Type B pancreatic cell (in vitro differentiated cells): ENCODE data around the gene HAX1. TPM values are rescaled to one million over a fixed set of nuclear protein-coding genes. Genes with fewer than 3 reads are reported as not detected.

Experiments used
- DNase-seq: peaks from one replicate; pipeline ENCODE4 v3.0.0; 2021; ENCODE audit warnings: mixed read lengths; ENCODE audit not compliant: unreplicated experiment; ENCODE audit errors: extremely low spot score
- H3K27ac Mint-ChIP-seq: 2 replicates; pipeline ENCODE4 v1.8.0; 2021; ENCODE audit warnings: mild to moderate bottlenecking, mixed read lengths
- H3K27me3 Mint-ChIP-seq: 2 replicates; pipeline ENCODE4 v1.8.0; 2021; ENCODE audit warnings: mixed read lengths
- H3K36me3 Mint-ChIP-seq: 2 replicates; pipeline ENCODE4 v1.8.0; 2021; ENCODE audit warnings: mixed read lengths
- H3K4me1 Mint-ChIP-seq: one replicate; pipeline ENCODE4 v1.8.0; 2021; ENCODE audit warnings: mixed read lengths; ENCODE audit not compliant: unreplicated experiment
- H3K4me3 Mint-ChIP-seq: 2 replicates; pipeline ENCODE4 v1.8.0; 2021; ENCODE audit warnings: mild to moderate bottlenecking, mixed read lengths
- H3K9me3 Mint-ChIP-seq: 2 replicates; pipeline ENCODE4 v1.8.0; 2021; ENCODE audit warnings: mixed read lengths
- total RNA-seq: library from RNA; stranded (reverse); gene quantifications from 2 replicates; pipeline ENCODE4 v1.2.1, GENCODE V29; 2021; ENCODE audit warnings: low replicate concordance
- TF ChIP-seq, protein P1 (sequence below): fragments of 200-600 bp; sonication (generic); conservative IDR thresholded peaks from 2 replicates; pipeline ENCODE4 v1.5.0; 2021; ENCODE audit warnings: antibody characterized with exemption, mild to moderate bottlenecking

The HAX1 gene
- total RNA-seq, 1 donor from 2014 or later, result 62.2 TPM

DNA sequence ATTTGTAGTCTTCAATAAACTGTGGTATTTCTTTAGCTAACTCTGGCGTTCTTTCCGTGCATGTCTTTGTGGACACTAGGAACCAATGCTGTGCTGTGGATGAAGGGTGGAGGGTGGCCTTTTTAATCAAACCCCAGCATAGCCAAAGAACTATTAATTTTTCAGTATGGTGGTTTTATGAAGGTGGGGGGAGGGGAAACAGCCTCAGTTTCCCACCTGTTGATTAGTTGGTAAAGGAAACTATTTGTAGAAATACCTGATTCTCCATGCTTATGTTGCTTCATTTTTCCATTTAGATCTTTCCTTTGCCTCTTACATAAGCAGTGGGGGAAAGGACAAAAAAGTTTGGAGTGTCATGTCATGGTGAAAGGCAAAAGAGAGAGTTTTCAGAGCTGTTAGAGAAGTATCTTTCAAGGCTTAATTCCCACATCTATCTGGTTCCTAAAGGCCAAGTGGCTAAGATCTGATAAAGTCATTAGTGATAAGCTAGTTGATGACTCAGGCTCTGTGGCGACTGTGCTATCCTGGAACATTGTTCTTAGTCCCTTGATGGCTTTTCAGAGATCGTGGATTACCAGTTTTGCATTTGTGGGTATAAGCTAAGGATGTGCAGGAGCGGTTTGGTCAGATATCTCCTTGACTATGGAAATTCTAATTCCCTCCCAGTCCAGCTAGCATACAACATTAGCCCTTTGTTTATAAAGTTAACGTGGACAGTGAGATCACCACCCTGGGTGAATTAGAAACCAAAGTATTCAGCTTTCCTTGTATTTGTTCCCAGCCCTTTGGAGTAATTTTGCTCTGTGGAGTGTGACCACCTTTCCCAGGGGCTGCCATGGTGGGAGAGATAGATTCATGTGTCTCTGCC, 8.7 kb upstream of the HAX1 start:
- no peaks in the 10 kb centered on the region for H3K9me3 Mint-ChIP-seq
- H3K27ac Mint-ChIP-seq, result no peak overlapping the region
- H3K4me3 Mint-ChIP-seq, result no peak overlapping the region
- TF ChIP-seq, protein P1, sequence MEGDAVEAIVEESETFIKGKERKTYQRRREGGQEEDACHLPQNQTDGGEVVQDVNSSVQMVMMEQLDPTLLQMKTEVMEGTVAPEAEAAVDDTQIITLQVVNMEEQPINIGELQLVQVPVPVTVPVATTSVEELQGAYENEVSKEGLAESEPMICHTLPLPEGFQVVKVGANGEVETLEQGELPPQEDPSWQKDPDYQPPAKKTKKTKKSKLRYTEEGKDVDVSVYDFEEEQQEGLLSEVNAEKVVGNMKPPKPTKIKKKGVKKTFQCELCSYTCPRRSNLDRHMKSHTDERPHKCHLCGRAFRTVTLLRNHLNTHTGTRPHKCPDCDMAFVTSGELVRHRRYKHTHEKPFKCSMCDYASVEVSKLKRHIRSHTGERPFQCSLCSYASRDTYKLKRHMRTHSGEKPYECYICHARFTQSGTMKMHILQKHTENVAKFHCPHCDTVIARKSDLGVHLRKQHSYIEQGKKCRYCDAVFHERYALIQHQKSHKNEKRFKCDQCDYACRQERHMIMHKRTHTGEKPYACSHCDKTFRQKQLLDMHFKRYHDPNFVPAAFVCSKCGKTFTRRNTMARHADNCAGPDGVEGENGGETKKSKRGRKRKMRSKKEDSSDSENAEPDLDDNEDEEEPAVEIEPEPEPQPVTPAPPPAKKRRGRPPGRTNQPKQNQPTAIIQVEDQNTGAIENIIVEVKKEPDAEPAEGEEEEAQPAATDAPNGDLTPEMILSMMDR, result no peak
- no peaks in the 10 kb centered on the region for H3K4me1 Mint-ChIP-seq
- no peaks in the 10 kb centered on the region for H3K27me3 Mint-ChIP-seq
- no peak for DNase-seq
- peaks cover 25% of the 10 kb centered on the region for H3K36me3 Mint-ChIP-seq

DNA sequence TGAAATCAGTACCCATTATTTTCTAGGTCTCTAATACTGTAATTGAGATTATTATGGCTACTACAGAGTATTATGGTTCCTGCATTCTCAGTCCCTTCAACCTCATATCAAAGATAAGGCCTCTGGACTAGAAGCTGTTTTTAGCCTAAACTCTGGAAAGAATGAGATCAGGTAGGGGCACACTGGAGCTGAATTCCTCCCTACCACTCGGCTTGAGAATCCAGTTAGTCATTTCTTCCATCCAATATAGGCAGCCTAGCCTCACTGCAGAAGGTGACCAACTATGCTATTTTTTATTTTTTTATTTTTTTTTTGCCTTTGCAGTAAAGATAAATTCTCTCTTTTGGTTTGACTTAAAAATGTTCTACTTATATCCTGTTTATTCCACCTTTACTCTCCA, 8.0 kb upstream of the HAX1 start:
- no peak overlapping the region for H3K4me3 Mint-ChIP-seq
- TF ChIP-seq, protein P1, result no peak
- H3K27me3 Mint-ChIP-seq, result no peaks in the 10 kb centered on the region
- no peaks in the 10 kb centered on the region for H3K4me1 Mint-ChIP-seq
- H3K36me3 Mint-ChIP-seq, result peaks cover 23% of the 10 kb centered on the region
- no peaks in the 10 kb centered on the region for H3K9me3 Mint-ChIP-seq
- no peak for DNase-seq
- H3K27ac Mint-ChIP-seq, result no peak overlapping the region

DNA sequence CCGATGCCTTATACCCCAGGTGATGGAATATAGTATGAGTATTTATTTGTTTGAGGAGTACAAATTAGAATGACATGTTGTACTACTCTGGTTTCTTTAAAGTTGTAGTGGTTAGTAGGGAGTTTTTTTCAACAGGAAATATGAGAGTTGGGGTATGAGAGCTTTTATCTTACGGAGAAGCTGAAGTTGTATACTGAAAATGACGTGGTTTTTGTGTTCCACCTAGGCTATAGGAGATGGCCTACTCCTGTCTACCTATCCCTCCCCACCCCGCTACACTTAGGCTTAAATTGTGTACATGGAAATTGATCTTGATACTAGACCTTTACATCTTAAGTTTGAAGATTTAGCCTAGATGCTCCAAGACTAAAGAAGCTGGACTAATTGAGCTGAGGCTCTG, 6.8 kb upstream of the HAX1 start:
- Mint-ChIP-seq H3K36me3 (peaks cover 18% of the 10 kb centered on the region), H3K4me1 (no peaks in the 10 kb centered on the region), H3K4me3 (no peak overlapping the region), H3K27ac (no peak overlapping the region), H3K27me3 (no peaks in the 10 kb centered on the region), H3K9me3 (no peaks in the 10 kb centered on the region)
- TF ChIP-seq, protein P1, result no peak
- no peak for DNase-seq

DNA sequence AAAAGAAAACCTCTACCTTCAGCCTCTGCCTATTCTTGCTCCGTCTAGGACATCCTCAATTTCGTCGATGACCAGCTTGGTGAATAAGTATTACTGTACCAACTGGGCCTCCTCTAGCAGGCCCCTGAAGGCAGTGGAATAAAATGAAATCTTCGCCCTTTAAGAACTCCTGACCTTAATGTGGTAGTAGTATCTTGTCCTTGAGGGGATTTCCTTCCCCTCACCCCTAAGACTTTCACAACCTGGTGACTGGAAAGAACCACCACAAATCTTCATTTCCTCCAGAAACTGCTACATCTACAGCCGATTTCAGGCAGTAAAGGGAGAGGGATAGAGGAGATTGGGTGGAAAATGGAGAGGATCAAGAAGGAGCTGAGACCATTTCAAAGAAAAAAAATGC, 1.6 kb upstream of the HAX1 start:
- H3K36me3 Mint-ChIP-seq, result peaks cover 4% of the 10 kb centered on the region
- DNase-seq, result no peak
- H3K27ac Mint-ChIP-seq, result peak overlapping the region; percentile 97
- TF ChIP-seq, protein P1, result no peak
- H3K27me3 Mint-ChIP-seq, result no peaks in the 10 kb centered on the region
- peak overlapping the region; percentile 53 for H3K4me3 Mint-ChIP-seq
- peaks cover 17% of the 10 kb centered on the region for H3K4me1 Mint-ChIP-seq
- H3K9me3 Mint-ChIP-seq, result no peaks in the 10 kb centered on the region

DNA sequence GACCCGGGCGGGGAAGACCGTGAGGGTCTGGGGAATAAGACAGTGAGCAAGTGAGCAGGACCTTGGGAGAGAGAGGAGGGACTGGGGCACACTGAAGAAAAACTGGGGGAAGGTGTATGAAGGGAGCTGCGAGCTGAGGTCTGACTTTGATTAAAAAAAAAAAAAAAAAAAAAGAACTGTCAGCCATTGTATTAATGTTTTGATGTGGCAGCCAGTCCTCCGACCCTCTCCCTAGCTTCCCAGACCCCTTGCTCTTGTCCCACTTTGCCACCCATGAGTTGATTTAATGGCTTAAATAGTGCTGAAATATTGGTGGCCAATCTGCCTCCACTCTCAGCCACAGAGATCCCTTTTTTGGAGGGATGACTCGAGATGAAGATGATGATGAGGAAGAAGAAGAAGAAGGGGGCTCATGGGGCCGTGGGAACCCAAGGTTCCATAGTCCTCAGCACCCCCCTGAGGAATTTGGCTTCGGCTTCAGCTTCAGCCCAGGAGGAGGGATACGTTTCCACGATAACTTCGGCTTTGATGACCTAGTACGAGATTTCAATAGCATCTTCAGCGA, 652 bp downstream of the HAX1 start:
- peak overlapping the region; percentile 97 for H3K27ac Mint-ChIP-seq
- H3K9me3 Mint-ChIP-seq, result no peaks in the 10 kb centered on the region
- TF ChIP-seq, protein P1, result no peak
- H3K4me3 Mint-ChIP-seq, result peak overlapping the region; percentile 96
- no peak for DNase-seq
- H3K4me1 Mint-ChIP-seq, result peaks cover 17% of the 10 kb centered on the region
- H3K36me3 Mint-ChIP-seq, result peaks cover 4% of the 10 kb centered on the region
- H3K27me3 Mint-ChIP-seq, result no peaks in the 10 kb centered on the region
